Sciatic nerve (tissue), 2 donors: ENCODE results near the gene SLC25A42. TPM values are rescaled to one million over a fixed set of nuclear protein-coding genes. Genes with fewer than 3 reads are reported as not detected.
"Not testable (repeated sequence)": the region's sequence is repeated elsewhere in the genome, so short reads cannot be mapped to it uniquely, and the experiment has no call there.

ENCODE experiments used
- ATAC-seq: fragments of 200-7000 bp; cut with Tn5 transposase; one replicate; pipeline ENCODE4 v1.9.1; 2020; ENCODE audit warnings: mild to moderate bottlenecking, moderate library complexity
- DNase-seq: peaks from one replicate; pipeline ENCODE4 v3.0.0-alpha.2; 2020; ENCODE audit warnings: low spot score
- intact Hi-C: fragments of 100-400 bp; cut with DNase I; formaldehyde crosslinking; loops from one replicate; pipeline ENCODE4 v1.14.2; 2022
- total RNA-seq: library from RNA; stranded (reverse); fragmentation: NEBNext Ultra II Directional; extraction: Animal tissue kit (Norgen Biotek cat#: 25700); gene quantifications from one replicate; pipeline ENCODE4 v1.2.1, GENCODE V29; 2021
- donor health status: DM: no; HTN: no; CAD: no.
- donor health status: DM: no; HTN: no; CAD: no.

The SLC25A42 gene
- total RNA-seq: 14.8 TPM

- intact Hi-C loops: no loop called here
- peak; percentile 98 for ATAC-seq
Observed at GRCh38 chr19:19063183-19064097, at the start of gene SLC25A42. Gene SLC25A42 (plus strand): TSS chr19:19063994. CDS start chr19:19096125, 32,131 bp downstream.

DNA sequence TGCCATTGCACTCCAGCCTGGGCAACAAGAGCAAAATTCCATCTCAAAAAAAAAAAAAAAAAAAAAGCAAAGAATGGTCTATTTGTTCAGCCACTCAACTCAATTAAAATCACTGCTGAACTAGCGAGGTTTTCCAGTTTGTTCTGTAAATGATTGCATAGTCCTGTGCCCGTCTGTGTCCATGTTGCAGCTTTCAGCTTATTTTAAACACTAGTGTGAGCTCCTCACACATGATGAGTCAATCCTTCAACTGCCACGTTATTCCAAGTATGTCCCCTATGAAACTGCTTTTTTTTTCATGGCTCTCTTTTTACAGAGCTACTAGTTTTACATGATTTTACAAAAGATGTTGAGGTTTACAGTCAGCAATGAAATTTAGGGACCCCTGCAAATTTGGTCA is 42.7 kb upstream of the SLC25A42 start:
- DNase-seq (no peak), ATAC-seq (no peak)
- intact Hi-C loops: no loop called here

More at GRCh38 chr19:19063183-19064097, at the start of gene SLC25A42:
- peak; percentile 99 for DNase-seq

DNA sequence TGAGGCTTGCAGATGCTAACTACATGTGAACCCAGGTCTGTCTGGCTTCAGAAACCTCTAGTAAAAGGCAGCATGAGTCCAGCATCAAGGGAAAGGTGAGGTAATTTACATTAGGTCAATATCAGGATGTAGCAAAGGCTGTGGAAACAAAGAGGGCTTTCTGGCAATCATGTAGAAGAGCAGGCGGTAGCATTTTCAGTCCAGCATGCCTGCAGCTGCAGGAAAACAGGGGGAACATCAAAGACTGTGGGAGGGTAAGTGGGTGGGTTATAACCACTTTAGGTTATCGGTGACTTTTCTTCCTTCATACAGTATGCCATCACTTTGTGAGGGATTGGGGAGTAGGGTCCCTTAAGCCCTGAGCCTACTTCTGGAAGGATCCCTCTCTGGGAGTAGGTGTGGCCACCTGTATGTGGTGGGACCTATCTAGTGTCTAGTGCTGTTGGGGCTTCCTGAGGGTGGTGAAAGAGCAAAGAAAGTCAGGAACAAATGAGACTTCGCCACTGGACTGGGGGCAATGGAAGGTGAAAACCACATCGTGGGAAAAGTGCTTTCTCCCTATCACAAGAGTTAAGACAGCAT is 41.3 kb upstream of the SLC25A42 start:
- ATAC-seq (no peak), DNase-seq (no peak)
- intact Hi-C loops: no loop called here

DNA sequence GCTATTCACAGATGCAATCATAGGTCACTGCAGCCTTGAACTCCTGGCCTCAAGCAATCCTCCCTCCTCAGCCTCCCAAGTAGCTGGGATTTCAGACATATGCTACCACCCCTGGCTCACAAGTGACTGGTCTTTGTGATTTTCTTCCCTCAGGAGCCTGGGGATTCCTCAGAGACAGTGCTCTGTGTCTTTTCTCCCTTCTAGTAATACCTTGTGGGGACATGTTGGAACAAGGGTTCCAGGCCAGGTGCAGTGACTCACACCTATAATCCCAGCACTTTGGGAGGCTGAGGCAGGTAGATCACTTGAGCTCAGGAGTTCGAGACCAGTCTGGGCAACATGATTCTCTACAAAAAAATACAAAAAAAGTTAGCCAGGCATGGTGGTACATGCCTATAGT is 40.4 kb upstream of the SLC25A42 start:
- ATAC-seq, DNase-seq, intact Hi-C loops: not testable (repeated sequence)

DNA sequence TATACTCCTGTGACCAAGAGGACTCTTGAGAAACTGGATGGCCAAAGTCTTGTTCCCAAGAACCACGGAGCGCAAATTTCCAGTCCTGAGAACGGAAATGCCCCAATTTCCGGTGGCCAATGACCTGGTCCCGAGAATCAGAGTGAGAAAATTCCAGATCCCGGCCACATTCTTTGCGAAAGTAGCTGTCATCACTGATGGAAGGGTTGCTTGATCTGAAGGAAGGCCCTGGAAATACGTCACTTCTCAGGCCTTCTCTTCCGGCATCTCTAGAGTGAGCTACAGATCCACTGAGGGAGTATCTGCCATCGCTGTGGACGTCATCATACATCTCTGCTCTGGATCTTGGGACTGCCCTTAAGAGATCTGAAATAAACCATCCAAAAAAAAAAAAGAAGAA is 37.9 kb upstream of the SLC25A42 start:
- DNase-seq (no peak), ATAC-seq (no peak)
- intact Hi-C loops: no loop called here

- peak; percentile 91 for ATAC-seq
- peak; percentile 71 for DNase-seq
- intact Hi-C loops: no loop called here
Observed at GRCh38 chr19:19026299-19026971, 37.4 kb upstream of the SLC25A42 start.

DNA sequence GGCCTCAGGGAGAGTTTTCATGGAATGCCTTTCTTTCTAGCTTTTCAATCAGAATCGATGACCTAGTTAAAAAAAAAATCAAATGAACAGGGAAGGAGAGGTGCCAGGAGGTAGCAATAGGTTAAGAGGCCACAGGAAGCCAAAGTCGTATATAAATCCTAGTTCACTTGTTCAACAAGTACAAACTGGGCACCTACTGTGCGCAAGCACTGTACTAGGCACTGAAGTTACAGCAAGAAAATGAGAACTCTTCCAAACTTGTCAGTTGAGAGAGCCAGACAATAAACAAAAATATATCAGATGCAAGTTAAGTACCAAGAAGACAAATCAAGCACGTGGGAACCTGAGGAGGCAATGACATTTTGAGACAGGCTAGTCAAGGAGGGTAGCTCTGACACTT is 36.6 kb upstream of the SLC25A42 start:
- ATAC-seq (no peak), DNase-seq (no peak)
- intact Hi-C loops: no loop called here

DNA sequence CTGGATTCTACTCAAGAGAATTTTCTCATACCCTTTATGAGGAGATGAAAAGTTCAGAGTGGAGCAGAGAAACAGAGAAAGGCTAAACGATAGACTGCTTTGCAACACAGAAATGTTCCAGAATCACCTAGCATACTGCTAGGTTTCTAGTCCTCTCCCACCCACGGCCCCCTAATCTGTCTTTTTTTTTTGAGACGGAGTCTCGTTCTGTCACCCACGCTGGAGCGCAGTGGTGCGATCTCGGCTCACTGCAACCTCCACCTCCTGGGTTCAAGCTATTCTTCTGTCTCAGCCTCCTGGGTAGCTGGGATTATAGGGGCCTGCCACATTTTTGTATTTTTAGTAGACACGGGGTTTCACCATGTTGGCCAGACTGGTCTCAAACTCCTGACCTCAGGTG is 35.3 kb upstream of the SLC25A42 start:
- intact Hi-C loops: no loop called here
- DNase-seq (no peak), ATAC-seq (no peak)

DNA sequence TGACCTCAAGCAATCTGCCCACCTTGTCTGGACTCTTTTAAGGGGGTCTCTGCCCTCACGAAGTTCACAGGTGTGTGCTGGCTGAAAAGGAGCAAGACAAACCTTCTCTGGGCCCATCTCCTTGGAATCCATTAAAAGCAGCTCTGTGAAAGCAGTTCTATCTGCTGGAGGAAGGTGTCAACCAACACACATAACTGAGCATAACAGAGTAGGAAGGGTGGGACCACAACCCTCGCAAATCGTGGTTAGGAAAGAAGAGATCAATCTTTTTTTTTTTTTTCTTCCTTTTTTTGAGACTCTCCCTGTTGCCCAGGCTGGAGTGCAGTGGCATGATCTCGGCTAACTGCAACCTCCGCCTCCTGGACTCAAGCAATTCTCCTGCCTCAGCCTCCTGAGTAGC is 31.9 kb upstream of the SLC25A42 start:
- DNase-seq (no peak), ATAC-seq (no peak)
- intact Hi-C loops: no loop called here

- intact Hi-C loops: no loop called here
- DNase-seq (peak; percentile 93), ATAC-seq (peak; percentile 78)
Observed at GRCh38 chr19:19032420-19033175, 31.2 kb upstream of the SLC25A42 start.

DNA sequence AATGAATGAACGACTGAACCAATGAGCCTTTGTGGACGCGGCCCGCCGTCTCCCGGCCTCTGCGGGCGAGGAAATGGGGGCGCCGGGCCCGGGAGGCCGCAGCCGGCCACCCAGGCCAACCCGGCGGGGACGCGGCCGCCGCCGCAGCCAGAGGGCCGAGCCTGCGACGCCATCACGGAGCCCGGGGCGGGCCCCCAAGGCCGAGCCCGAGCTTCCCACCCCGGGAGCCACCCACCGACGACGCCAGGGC is 30.7 kb upstream of the SLC25A42 start:
- DNase-seq: no peak
- no peak for ATAC-seq
- intact Hi-C loops: no loop called here

GRCh38 chr19:19033426-19034203 is 30.2 kb upstream of the SLC25A42 start, which contains the start of the genes ARMC6 and SUGP2:
Gene ARMC6 (plus strand): TSS chr19:19033603. CDS start chr19:19034210, 607 bp downstream.
Gene SUGP2 (minus strand): TSS chr19:19033517. CDS start chr19:19031071, 2,446 bp downstream.
- intact Hi-C loops: no loop called here
- DNase-seq (peak; percentile 89), ATAC-seq (peak; percentile 90)

- peak; percentile 4 for ATAC-seq
- no peak for DNase-seq
- intact Hi-C loops: no loop called here
Observed at GRCh38 chr19:19034204-19034624, 29.6 kb upstream of the SLC25A42 start.

- no peak for DNase-seq
- intact Hi-C loops: no loop called here
- no peak for ATAC-seq
Observed at GRCh38 chr19:19039901-19040300, 23.9 kb upstream of the SLC25A42 start.

GRCh38 chr19:19040417-19040816 is 23.4 kb upstream of the SLC25A42 start:
- ATAC-seq: peak; percentile 79
- DNase-seq: peak; percentile 70
- intact Hi-C loops: no loop called here

DNA sequence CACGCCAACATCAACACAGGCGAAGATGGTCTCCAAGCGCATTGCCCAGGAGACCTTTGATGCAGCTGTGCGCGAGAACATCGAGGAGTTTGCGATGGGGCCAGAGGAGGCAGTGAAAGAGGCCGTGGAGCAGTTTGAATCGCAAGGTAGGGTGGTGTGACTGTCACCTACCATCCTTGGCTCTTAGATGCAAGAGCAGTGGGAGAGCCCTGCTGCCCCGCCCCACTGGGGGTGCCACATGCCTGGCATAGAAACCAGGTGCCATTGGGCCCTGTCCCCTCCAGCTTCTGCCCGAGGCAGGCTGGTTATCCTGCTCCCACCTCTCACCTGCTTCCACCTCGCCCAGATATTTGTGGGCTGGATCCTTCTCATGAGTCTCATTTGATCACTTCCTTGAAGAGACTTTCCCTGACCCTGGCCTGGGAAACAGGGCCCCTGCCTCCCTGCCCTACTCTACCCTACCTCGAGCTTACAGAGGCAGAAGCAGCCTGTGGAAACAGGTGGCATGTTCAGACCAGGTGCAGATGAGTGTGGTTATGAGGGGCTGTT is 21.0 kb upstream of the SLC25A42 start:
- intact Hi-C loops: no loop called here

DNA sequence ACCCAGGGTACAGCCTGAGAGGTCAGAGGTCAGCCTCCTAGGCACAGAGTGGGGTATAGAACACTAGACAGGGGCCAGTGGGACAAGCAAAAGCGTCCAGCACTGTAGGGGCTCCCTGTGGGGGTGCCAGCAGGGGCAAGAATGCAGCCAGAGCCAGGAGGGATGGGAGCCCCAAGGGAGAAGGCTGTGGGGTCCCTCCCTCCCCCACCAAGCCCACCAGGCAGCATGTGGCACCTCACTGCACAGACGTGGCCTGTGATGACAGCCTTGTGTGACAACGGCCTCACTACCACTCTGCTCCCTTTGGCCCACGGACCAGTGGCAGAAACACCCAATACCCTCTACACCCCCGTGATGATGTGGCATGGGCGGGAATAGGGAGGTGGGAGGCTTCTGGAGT is 20.3 kb upstream of the SLC25A42 start:
- no peak for DNase-seq
- intact Hi-C loops: no loop called here
- ATAC-seq: no peak

More for the DNA sequence above, 21.0 kb upstream of the SLC25A42 start:
- DNase-seq (no peak), ATAC-seq (no peak)

DNA sequence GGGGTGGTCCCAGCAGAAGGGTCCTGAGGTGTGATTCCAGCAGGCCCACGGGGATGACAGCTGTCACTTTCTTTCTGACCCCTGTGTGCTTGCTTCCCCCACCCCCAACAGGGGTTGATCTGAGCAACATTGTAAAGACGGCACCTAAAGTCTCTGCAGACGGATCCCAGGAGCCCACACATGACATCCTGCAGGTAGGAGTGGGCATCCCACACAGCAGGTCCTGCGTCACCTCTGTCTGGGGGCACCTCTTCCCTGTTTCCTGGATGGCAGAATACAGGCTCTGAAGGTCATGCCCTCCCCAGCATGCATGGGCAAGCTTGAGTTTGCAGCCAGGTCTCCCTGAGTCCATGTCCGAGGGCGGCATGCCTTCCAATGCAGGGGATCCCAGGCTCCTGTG is 19.9 kb upstream of the SLC25A42 start:
- DNase-seq: no peak
- no peak for ATAC-seq
- intact Hi-C loops: no loop called here
